RCC 7860 (cell line): ENCODE results near the gene ATP4A.

Experiments
- DNase-seq: peaks from one replicate; pipeline ENCODE4 v3.0.0-alpha.2; 2015; ENCODE audit warnings: low spot score
- FAIRE-seq: peaks from 2 replicates; lab custom pipeline; 2012; peaks lifted over from hg19 to GRCh38; lab: Jason Lieb, UNC

Gene ATP4A

GRCh38 chr19:35529241-35530218 lies 33.9 kb downstream of the ATP4A start:
- DNase-seq (no peak), FAIRE-seq (no peak)

GRCh38 chr19:35528218-35529038 lies 35.0 kb downstream of the ATP4A start, which contains the start of gene SBSN:
Gene SBSN (minus strand): TSS chr19:35528311. CDS start chr19:35528281, 30 bp downstream.
- DNase-seq, result peak; percentile 5
- no peak for FAIRE-seq

- no peak for FAIRE-seq
- no peak for DNase-seq
Measured at GRCh38 chr19:35525873-35526272, 37.6 kb downstream of the ATP4A start.

- DNase-seq (no peak), FAIRE-seq (no peak)
Measured at GRCh38 chr19:35524181-35524837, 39.1 kb downstream of the ATP4A start.

GRCh38 chr19:35522745-35523327 lies 40.6 kb downstream of the ATP4A start:
- DNase-seq (no peak), FAIRE-seq (no peak)

- FAIRE-seq, result no peak
Measured at GRCh38 chr19:35521124-35521743, 42.2 kb downstream of the ATP4A start.

GRCh38 chr19:35519291-35519690 lies 44.2 kb downstream of the ATP4A start:
- no peak for FAIRE-seq
- no peak for DNase-seq

More at GRCh38 chr19:35521124-35521743, 42.2 kb downstream of the ATP4A start:
- DNase-seq, result no peak

- no peak for FAIRE-seq
- DNase-seq, result peak; percentile 48
Measured at GRCh38 chr19:35518313-35518712, 45.1 kb downstream of the ATP4A start.

- DNase-seq (no peak), FAIRE-seq (no peak)
Measured at GRCh38 chr19:35517342-35517741, 46.1 kb downstream of the ATP4A start.

GRCh38 chr19:35516310-35516709 lies 47.1 kb downstream of the ATP4A start:
- DNase-seq (no peak), FAIRE-seq (no peak)

GRCh38 chr19:35514282-35514809 lies 49.1 kb downstream of the ATP4A start:
- DNase-seq (no peak), FAIRE-seq (no peak)

GRCh38 chr19:35513628-35514281 lies 49.7 kb downstream of the ATP4A start, which contains the start of gene DMKN:
Gene DMKN (minus strand): TSS chr19:35513649. CDS start chr19:35513475, 174 bp downstream.
- DNase-seq, result no peak
- FAIRE-seq, result no peak

- DNase-seq, result no peak
Measured at GRCh38 chr19:35512831-35513627, 50.4 kb downstream of the ATP4A start.

GRCh38 chr19:35511337-35511736 lies 52.1 kb downstream of the ATP4A start:
- no peak for FAIRE-seq
- DNase-seq, result no peak

More at GRCh38 chr19:35512831-35513627, 50.4 kb downstream of the ATP4A start:
- no peak for FAIRE-seq

- FAIRE-seq, result no peak
Measured at GRCh38 chr19:35510626-35510964, 52.9 kb downstream of the ATP4A start.

GRCh38 chr19:35509861-35510625 lies 53.4 kb downstream of the ATP4A start:
- peak; percentile 4 for DNase-seq
- no peak for FAIRE-seq

More at GRCh38 chr19:35510626-35510964, 52.9 kb downstream of the ATP4A start:
- no peak for DNase-seq

- no peak for FAIRE-seq
- DNase-seq, result no peak
Measured at GRCh38 chr19:35509018-35509652, 54.3 kb downstream of the ATP4A start.
